Endothelial cell of umbilical vein (primary cell): ENCODE data around the gene PKD2L1. TPM values are rescaled to one million over a fixed set of nuclear protein-coding genes. Genes with fewer than 3 reads are reported as not detected.

Experiments used
- BruUV-seq: library from RNA; stranded (reverse); fragments of 400-500 nt; replicated peaks from 2 replicates; lab custom pipeline; 2021; lab: Mats Ljungman, UMichigan
- CTCF ChIA-PET: fragments of 300-600, 350-600 bp; sonication (Branson Sonifier 250); formaldehyde crosslinking; loops from one replicate; lab custom pipeline; 2021; ENCODE audit warnings: antibody characterized with exemption, inconsistent platforms; lab: Charles Lee
- POLR2A ChIA-PET: fragments of 300-600, 350-600 bp; sonication (Branson Sonifier 250); formaldehyde crosslinking; loops from one replicate; lab custom pipeline; 2021; ENCODE audit warnings: antibody characterized with exemption, inconsistent platforms; lab: Charles Lee
- DNase-seq: peaks from one replicate; pipeline ENCODE4 v3.0.0-alpha.2; 2011; ENCODE audit warnings: low read depth, low spot score
- FAIRE-seq: peaks from 2 replicates; lab custom pipeline; 2011; peaks lifted over from hg19 to GRCh38; lab: Jason Lieb, UNC
- H2AFZ ChIP-seq: 2 replicates; pipeline ENCODE4 v1.6.0; 2012; ENCODE audit warnings: low read depth, low read length, control low read depth, inconsistent platforms
- H3K27ac ChIP-seq: 2 replicates; pipeline ENCODE4 v1.5.1; 2011; ENCODE audit warnings: low read depth, mild to moderate bottlenecking, control low read depth, low read length, moderate library complexity; ENCODE audit not compliant: insufficient read depth
- H3K27me3 ChIP-seq, 2 experiments: 2 replicates each; pipeline versions ENCODE4 v1.6.0 to v1.6.1; 2011; ENCODE audit warnings: low read length in 2 of 2, mixed read lengths in 1 of 2; ENCODE audit not compliant: control insufficient read depth in 2 of 2, insufficient read depth in 2 of 2
- H3K36me3 ChIP-seq, 2 experiments: 2 replicates in 1 of 2; 3 replicates in 1 of 2; pipeline ENCODE4 v1.5.1; 2011; ENCODE audit warnings: low read length in 2 of 2, mild to moderate bottlenecking in 1 of 2, moderate library complexity in 1 of 2; ENCODE audit not compliant: control insufficient read depth in 2 of 2, insufficient read depth in 2 of 2; ENCODE audit errors: extremely low read depth in 1 of 2
- H3K4me1 ChIP-seq: 3 replicates; pipeline ENCODE4 v1.5.1; 2011; ENCODE audit warnings: mild to moderate bottlenecking, low read length; ENCODE audit not compliant: control insufficient read depth, insufficient read depth; ENCODE audit errors: extremely low read depth
- H3K4me2 ChIP-seq: 2 replicates; pipeline ENCODE4 v1.6.1; 2011; ENCODE audit warnings: low read length, control low read depth, mixed read lengths; ENCODE audit not compliant: insufficient read depth
- H3K4me3 ChIP-seq, 3 experiments: fragments of 200-600 bp in 1 of 3; sonication (generic), shearing (Covaris generic) in 1 of 3; replicated peaks in 1 of 3; 2 replicates each; pipeline ENCODE4 v1.5.1; 2011 to 2016; ENCODE audit warnings: control low read depth in 3 of 3, low read length in 3 of 3, mild to moderate bottlenecking in 2 of 3, inconsistent platforms in 1 of 3, low read depth in 1 of 3, moderate library complexity in 1 of 3; ENCODE audit not compliant: insufficient read depth in 1 of 3
- H3K79me2 ChIP-seq: 2 replicates; pipeline ENCODE4 v1.6.0; 2012; ENCODE audit warnings: low read length, inconsistent platforms; ENCODE audit not compliant: control insufficient read depth, insufficient read depth
- H3K9ac ChIP-seq: replicated peaks from 2 replicates; pipeline ENCODE3; 2011; ENCODE audit warnings: low read length, control low read depth; ENCODE audit not compliant: insufficient read depth; ENCODE audit errors: extremely low read depth
- H3K9me1 ChIP-seq: replicated peaks from 3 replicates; pipeline ENCODE4 v1.6.0; 2011; ENCODE audit warnings: mild to moderate bottlenecking, low read length; ENCODE audit not compliant: control insufficient read depth, insufficient read depth; ENCODE audit errors: extremely low read depth
- H3K9me3 ChIP-seq: replicated peaks from 2 replicates; pipeline ENCODE4 v1.5.1; 2012; ENCODE audit warnings: low read length, inconsistent platforms; ENCODE audit not compliant: control insufficient read depth, insufficient read depth
- H4K20me1 ChIP-seq: replicated peaks from 2 replicates; pipeline ENCODE3; 2011; ENCODE audit warnings: mild to moderate bottlenecking, low read length; ENCODE audit not compliant: control insufficient read depth, insufficient read depth; ENCODE audit errors: extremely low read depth
- FOS ChIP-seq: IDR thresholded peaks from 2 replicates; pipeline ENCODE4 v1.6.1; 2011; ENCODE audit warnings: mild to moderate bottlenecking, low read length, moderate library complexity, borderline replicate concordance; ENCODE audit not compliant: insufficient read depth
- JUN ChIP-seq: IDR thresholded peaks from 2 replicates; pipeline ENCODE4 v1.6.1; 2011; ENCODE audit warnings: borderline replicate concordance, low read depth; ENCODE audit not compliant: insufficient read length, insufficient read depth
- POLR2A ChIP-seq: IDR thresholded peaks from 2 replicates; pipeline ENCODE4 v1.6.1; 2012; ENCODE audit warnings: low read depth, mild to moderate bottlenecking, control low read depth, low read length
- POLR2AphosphoS5 ChIP-seq: IDR thresholded peaks from 2 replicates; pipeline ENCODE4 v1.6.1; 2012; ENCODE audit warnings: low read depth, mild to moderate bottlenecking, control low read depth, low read length, moderate library complexity; ENCODE audit not compliant: insufficient read depth
- dilution Hi-C: fragments of 300-500 bp; cut with MboI; formaldehyde crosslinking; loops from one replicate; pipeline ENCODE4 v1.15.0; 2019; ENCODE audit warnings: low sequenced_read_pairs; ENCODE audit not compliant: extremely low pct_ligation_motif_present
- intact Hi-C: fragments of 100-400 bp; cut with micrococcal nuclease; formaldehyde crosslinking; loops from one replicate; pipeline ENCODE4 v1.10.0; 2022
- polyA plus RNA-seq, 4 experiments: library from polyadenylated mRNA; depleted of rRNA in 3 of 4; stranded (reverse) in 3 of 4; unstranded in 1 of 4; fragments of >200 nt; gene quantifications; 2 replicates each; pipeline versions ENCODE4 v1.2.1 to v1.2.3, GENCODE V29; 2011 to 2012; ENCODE audit warnings: missing spikeins in 1 of 4
- total RNA-seq: library from RNA; stranded (reverse); gene quantifications from 2 replicates; pipeline ENCODE4 v1.2.3, GENCODE V29; 2021

PKD2L1 gene
- total and polyA plus RNA-seq, 2 donors (not counting 3 experiments of a cell fraction or from before 2014, with no cell fraction given), result not detected

- Histone ChIP-seq H3K9me3 (no peaks in the 10 kb centered on the region), H3K36me3 (no peaks in the 10 kb centered on the region), H3K4me3 (no peak overlapping the region), H2AFZ (no peak overlapping the region), H3K9ac (no peak overlapping the region), H3K4me2 (no peak overlapping the region), H3K27ac (no peak overlapping the region), H4K20me1 (no peaks in the 10 kb centered on the region), H3K79me2 (no peaks in the 10 kb centered on the region), H3K4me1 (no peaks in the 10 kb centered on the region), H3K27me3 (peaks cover 17 to 30% of the 10 kb centered on the region in 2 experiments), H3K9me1 (no peaks in the 10 kb centered on the region)
- intact Hi-C loops (no loop called here), dilution Hi-C loops (no loop called here)
- FAIRE-seq (no peak), DNase-seq (no peak)
- TF ChIP-seq POLR2AphosphoS5 (no peak), POLR2A (no peak), JUN (no peak)
- BruUV-seq, result no TSS peak
- POLR2A ChIA-PET, result no interaction called here
- CTCF ChIA-PET, result interaction anchor here (1.0 to 1.6 kb wide), 5 partner anchors 8 to 184 kb away, joined by 3 to 9 read pairs (median 4); no protein-coding TSS in a partner anchor
Measured at GRCh38 chr10:100334762-100335161, 4.7 kb upstream of the PKD2L1 start.

- Histone ChIP-seq H3K4me2 (no peak overlapping the region), H3K27ac (no peak overlapping the region), H3K79me2 (no peaks in the 10 kb centered on the region), H3K4me3 (no peak overlapping the region), H4K20me1 (no peaks in the 10 kb centered on the region), H3K4me1 (no peaks in the 10 kb centered on the region), H3K9ac (no peak overlapping the region), H3K36me3 (no peaks in the 10 kb centered on the region), H2AFZ (no peak overlapping the region), H3K27me3 (peaks cover 22 to 30% of the 10 kb centered on the region in 2 experiments), H3K9me1 (no peaks in the 10 kb centered on the region), H3K9me3 (no peaks in the 10 kb centered on the region)
- no peak for TF ChIP-seq FOS
- TF ChIP-seq POLR2A, result no peak
- POLR2A ChIA-PET, result no interaction called here
- FAIRE-seq (no peak), DNase-seq (no peak)
- CTCF ChIA-PET, result interaction anchor here (1.0 to 1.9 kb wide), 7 partner anchors 9 to 185 kb away, joined by 3 to 9 read pairs (median 4); no protein-coding TSS in a partner anchor
- BruUV-seq, result no TSS peak
- dilution Hi-C loops, result no loop called here
- intact Hi-C loops, result no loop called here
Measured at GRCh38 chr10:100333661-100334440, 3.8 kb upstream of the PKD2L1 start.
